Activated CD8-positive, alpha-beta T cell treated with anti-CD3 and anti-CD28 coated beads for 36 hours (primary cell): Measurements from ENCODE around the gene METTL15. TPM values are rescaled to one million over a fixed set of nuclear protein-coding genes. Genes with fewer than 3 reads are reported as not detected.

Experiments used
- ATAC-seq: fragments of 200-7000 bp; cut with Tn5 transposase; one replicate; pipeline ENCODE4 v1.10.0; 2021; ENCODE audit warnings: mild to moderate bottlenecking, moderate library complexity
- CTCF ChIA-PET: fragments of 350-600 bp; sonication (Branson Sonifier 250); formaldehyde crosslinking; loops from one replicate; lab custom pipeline; 2021; ENCODE audit warnings: antibody characterized with exemption; lab: Charles Lee
- POLR2A ChIA-PET: fragments of 350-600 bp; sonication (Branson Sonifier 250); formaldehyde crosslinking; loops from one replicate; lab custom pipeline; 2021; ENCODE audit warnings: antibody characterized with exemption; lab: Charles Lee
- DNase-seq: peaks from one replicate; pipeline ENCODE4 v3.0.0-alpha.2; 2020
- H3K27ac Mint-ChIP-seq: one replicate; pipeline ENCODE4 v1.8.0; 2021; ENCODE audit warnings: mild to moderate bottlenecking, mixed read lengths
- H3K27me3 Mint-ChIP-seq: one replicate; pipeline ENCODE4 v1.8.0; 2021; ENCODE audit warnings: mixed read lengths
- H3K36me3 Mint-ChIP-seq: one replicate; pipeline ENCODE4 v1.8.0; 2021; ENCODE audit warnings: low read depth, mixed read lengths
- H3K4me1 Mint-ChIP-seq: one replicate; pipeline ENCODE4 v1.8.0; 2021; ENCODE audit warnings: low read depth, mixed read lengths
- H3K4me3 Mint-ChIP-seq: one replicate; pipeline ENCODE4 v1.8.0; 2021; ENCODE audit warnings: mild to moderate bottlenecking, moderate library complexity, mixed read lengths
- H3K9me3 Mint-ChIP-seq: one replicate; pipeline ENCODE4 v1.8.0; 2021; ENCODE audit warnings: mixed read lengths
- intact Hi-C: fragments of 100-400 bp; cut with micrococcal nuclease; formaldehyde crosslinking; loops from one replicate; pipeline ENCODE4 v1.10.0; 2022
- total RNA-seq, 2 experiments: library from RNA; stranded (reverse); gene quantifications; one replicate each; pipeline ENCODE4 v1.2.3, GENCODE V29; 2021
- TF ChIP-seq, protein P1 (sequence below): fragments of 200-600 bp; IDR thresholded peaks from one replicate; pipeline ENCODE4 v1.8.0; 2022; ENCODE audit warnings: antibody characterized with exemption, mild to moderate bottlenecking

The METTL15 gene
- total RNA-seq, 2 experiments from 2014 or later = 19.4 to 20.4 TPM

DNA sequence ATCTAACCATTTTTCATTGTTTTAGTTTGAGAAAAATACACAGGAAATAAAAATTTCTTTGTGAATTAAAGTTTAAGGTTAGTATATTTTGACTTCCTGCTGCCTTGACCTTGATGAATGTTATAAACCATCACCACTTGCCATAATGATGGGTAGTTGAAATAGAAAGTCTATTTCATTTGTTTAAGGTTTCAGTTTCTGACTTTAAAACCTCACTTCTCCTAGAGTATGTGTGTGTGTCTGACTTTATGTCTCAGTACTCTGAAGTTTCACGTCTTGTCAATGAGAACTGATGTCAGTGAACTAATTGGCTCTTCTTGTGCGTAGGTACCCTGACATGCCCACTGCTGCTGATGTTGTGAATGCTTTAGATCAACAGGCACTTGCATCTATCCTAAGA, 188.2 kb downstream of the METTL15 start:
- Mint-ChIP-seq H3K36me3 (peaks cover 34% of the 10 kb centered on the region), H3K4me3 (no peak overlapping the region), H3K27ac (no peak overlapping the region), H3K27me3 (no peaks in the 10 kb centered on the region), H3K9me3 (no peaks in the 10 kb centered on the region), H3K4me1 (peaks cover 5% of the 10 kb centered on the region)
- ATAC-seq (no peak), DNase-seq (no peak)
- TF ChIP-seq, protein P1, sequence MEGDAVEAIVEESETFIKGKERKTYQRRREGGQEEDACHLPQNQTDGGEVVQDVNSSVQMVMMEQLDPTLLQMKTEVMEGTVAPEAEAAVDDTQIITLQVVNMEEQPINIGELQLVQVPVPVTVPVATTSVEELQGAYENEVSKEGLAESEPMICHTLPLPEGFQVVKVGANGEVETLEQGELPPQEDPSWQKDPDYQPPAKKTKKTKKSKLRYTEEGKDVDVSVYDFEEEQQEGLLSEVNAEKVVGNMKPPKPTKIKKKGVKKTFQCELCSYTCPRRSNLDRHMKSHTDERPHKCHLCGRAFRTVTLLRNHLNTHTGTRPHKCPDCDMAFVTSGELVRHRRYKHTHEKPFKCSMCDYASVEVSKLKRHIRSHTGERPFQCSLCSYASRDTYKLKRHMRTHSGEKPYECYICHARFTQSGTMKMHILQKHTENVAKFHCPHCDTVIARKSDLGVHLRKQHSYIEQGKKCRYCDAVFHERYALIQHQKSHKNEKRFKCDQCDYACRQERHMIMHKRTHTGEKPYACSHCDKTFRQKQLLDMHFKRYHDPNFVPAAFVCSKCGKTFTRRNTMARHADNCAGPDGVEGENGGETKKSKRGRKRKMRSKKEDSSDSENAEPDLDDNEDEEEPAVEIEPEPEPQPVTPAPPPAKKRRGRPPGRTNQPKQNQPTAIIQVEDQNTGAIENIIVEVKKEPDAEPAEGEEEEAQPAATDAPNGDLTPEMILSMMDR = no peak
- CTCF ChIA-PET = no interaction called here
- intact Hi-C loops = no loop called here
- POLR2A ChIA-PET = no interaction called here

DNA sequence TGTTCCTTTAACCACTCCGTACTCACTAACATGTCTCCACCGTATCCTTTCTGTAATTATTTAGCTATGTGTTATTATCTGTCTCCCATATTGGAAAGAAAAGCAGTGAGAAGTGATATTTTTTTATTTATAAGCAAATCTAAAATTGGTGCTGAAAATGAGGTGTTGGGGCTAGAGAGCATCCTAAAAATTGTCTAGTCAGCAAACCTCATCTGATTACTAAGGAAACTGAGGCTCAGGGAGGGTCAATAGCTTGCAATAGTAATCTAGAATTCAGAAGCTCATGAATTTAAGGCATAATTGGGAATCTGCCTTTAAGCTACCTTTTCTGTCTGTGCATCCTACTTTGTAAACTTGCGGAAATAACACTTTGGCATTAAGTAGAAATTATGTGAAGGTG, 190.0 kb downstream of the METTL15 start:
- no peak overlapping the region for H3K4me3 Mint-ChIP-seq
- DNase-seq (no peak), ATAC-seq (no peak)
- no peaks in the 10 kb centered on the region for H3K9me3 Mint-ChIP-seq
- TF ChIP-seq, protein P1 = no peak
- peaks cover 5% of the 10 kb centered on the region for H3K4me1 Mint-ChIP-seq
- peaks cover 30% of the 10 kb centered on the region for H3K36me3 Mint-ChIP-seq
- no peak overlapping the region for H3K27ac Mint-ChIP-seq
- intact Hi-C loops = no loop called here
- H3K27me3 Mint-ChIP-seq = no peaks in the 10 kb centered on the region
- POLR2A ChIA-PET = no interaction called here
- CTCF ChIA-PET = no interaction called here

DNA sequence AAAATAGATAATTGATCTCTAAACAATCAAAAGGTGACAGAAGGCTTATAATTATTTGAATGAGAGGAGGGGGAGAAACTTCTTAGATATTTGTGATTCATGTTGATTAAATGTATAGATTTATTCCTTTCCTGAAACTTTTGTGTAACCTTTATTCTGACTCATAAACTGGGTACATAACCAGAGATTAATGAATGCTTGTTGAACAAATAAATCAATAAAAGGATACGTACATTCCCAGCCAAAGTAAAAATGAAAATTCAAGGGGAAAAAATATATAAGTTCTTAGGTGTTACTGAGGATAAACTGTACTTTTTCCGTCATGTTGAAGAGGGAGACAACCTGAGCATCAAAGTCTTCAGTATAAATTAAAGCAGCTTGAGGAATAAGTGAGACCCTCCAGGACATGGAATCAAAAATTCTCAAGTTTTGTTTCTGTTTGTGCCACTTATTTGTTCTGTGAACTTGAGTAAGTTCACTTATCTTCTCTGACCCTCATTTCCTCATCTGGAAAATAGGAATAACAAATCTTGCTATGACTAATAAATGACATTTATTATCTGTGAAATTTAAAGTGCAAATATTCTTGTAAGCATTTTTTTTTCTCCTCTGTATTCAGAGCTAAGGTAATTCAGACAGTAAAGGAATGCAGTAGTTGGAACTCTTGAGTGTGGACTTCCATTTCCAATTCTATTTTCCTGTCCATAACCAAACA, 195.4 kb downstream of the METTL15 start:
- Mint-ChIP-seq H3K36me3 (peaks cover 25% of the 10 kb centered on the region), H3K27ac (no peak overlapping the region), H3K9me3 (no peaks in the 10 kb centered on the region), H3K4me3 (no peak overlapping the region), H3K4me1 (no peaks in the 10 kb centered on the region), H3K27me3 (no peaks in the 10 kb centered on the region)
- TF ChIP-seq, protein P1 = no peak
- intact Hi-C loops = no loop called here
- no peak for DNase-seq
- CTCF ChIA-PET = no interaction called here
- POLR2A ChIA-PET = no interaction called here
- no peak for ATAC-seq

DNA sequence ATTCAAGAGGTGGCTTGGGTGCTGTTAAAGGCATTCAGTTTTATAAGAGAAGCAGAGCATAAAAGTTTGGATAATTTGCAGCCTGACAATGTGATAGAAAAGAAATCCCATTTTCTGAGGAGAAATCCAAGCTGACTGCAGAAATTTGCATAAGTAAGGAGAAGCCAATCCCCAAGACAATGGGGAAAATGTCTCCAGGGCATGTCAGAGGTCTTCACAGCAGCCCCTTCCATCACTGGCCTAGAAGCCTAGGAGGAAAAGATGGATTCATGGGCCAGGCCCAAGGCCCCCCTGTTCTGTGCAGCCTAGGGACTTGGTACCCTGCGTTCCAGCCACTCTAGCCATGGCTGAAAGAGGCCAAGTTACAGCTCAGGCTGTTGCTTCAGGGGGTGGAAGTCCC, 207.3 kb downstream of the METTL15 start:
- POLR2A ChIA-PET = no interaction called here
- no peak for ATAC-seq

DNA sequence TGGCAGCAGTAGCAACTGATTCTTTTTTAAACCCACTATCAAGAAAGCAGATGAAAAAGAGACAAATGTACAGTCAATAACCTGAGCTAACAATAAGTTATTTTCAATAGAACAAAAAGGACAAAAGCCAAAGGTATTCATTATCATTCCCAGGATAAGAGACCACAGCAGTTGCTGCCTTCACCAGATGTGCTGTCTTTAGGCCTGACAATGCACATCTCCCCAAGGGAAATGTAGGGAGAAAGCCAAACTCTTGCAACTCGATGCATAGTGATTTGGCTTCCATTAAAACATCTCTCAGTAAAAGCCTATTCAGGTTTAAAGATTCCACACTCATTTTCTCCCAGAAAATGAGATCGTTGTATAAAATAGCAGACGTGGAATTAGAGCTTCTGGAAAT, 210.7 kb downstream of the METTL15 start:
- CTCF ChIA-PET = no interaction called here
- H3K4me1 Mint-ChIP-seq = no peaks in the 10 kb centered on the region
- TF ChIP-seq, protein P1 = no peak

More for the DNA sequence above, 207.3 kb downstream of the METTL15 start:
- H3K27me3 Mint-ChIP-seq = no peaks in the 10 kb centered on the region
- CTCF ChIA-PET = no interaction called here
- H3K4me1 Mint-ChIP-seq = no peaks in the 10 kb centered on the region
- DNase-seq = no peak
- H3K27ac Mint-ChIP-seq = no peak overlapping the region
- H3K9me3 Mint-ChIP-seq = no peaks in the 10 kb centered on the region
- TF ChIP-seq, protein P1 = no peak
- no peak overlapping the region for H3K4me3 Mint-ChIP-seq
- H3K36me3 Mint-ChIP-seq = peaks cover 34% of the 10 kb centered on the region
- intact Hi-C loops = no loop called here

More for the DNA sequence above, 210.7 kb downstream of the METTL15 start:
- intact Hi-C loops = no loop called here
- POLR2A ChIA-PET = no interaction called here
- Mint-ChIP-seq H3K27ac (no peak overlapping the region), H3K27me3 (no peaks in the 10 kb centered on the region), H3K9me3 (no peaks in the 10 kb centered on the region), H3K4me3 (no peak overlapping the region), H3K36me3 (peaks cover 28% of the 10 kb centered on the region)
- ATAC-seq = no peak
- no peak for DNase-seq
